ENCODE results near the gene CHD9NB.

Gene CHD9NB

GRCh38 chr16:53058441-53058840 is 5.7 kb upstream of the CHD9NB start:
- H2AFZ ChIP-seq (ENCODE audit: low read length): no peak overlapping the region
- no peak overlapping the region for H2BK15ac ChIP-seq (ENCODE audit: low read length)
- H3K14ac ChIP-seq (ENCODE audit: low read length): no peak overlapping the region
- H3K9ac ChIP-seq (ENCODE audit: low read depth, low read length, poor library complexity): no peak overlapping the region
- H4K8ac ChIP-seq (ENCODE audit: low read depth, low read length): no peak overlapping the region
- H3K36me3 ChIP-seq (replicated peaks in 1 of 2; ENCODE audit: control insufficient read depth in 2 of 2, insufficient read depth in 2 of 2, low read length in 2 of 2): no peaks in the 10 kb centered on the region
- H2BK120ac ChIP-seq (ENCODE audit: low read depth, low read length): no peak overlapping the region
- no peak overlapping the region for H4K91ac ChIP-seq (ENCODE audit: low read depth, low read length, poor library complexity)
- no peak overlapping the region for H3K23ac ChIP-seq (ENCODE audit: low read depth, low read length, poor library complexity)
- H3K9me3 ChIP-seq (replicated peaks in 1 of 2; ENCODE audit: control insufficient read depth in 2 of 2, insufficient read depth in 1 of 2, low read depth in 1 of 2, low read length in 2 of 2): no peaks in the 10 kb centered on the region
- no peak overlapping the region for H3K27ac ChIP-seq (replicated peaks; ENCODE audit: low read length)
- H3K4me3 ChIP-seq (ENCODE audit: low read length in 2 of 2): no peak overlapping the region
- no peaks in the 10 kb centered on the region for H3K27me3 ChIP-seq (ENCODE audit: control insufficient read depth in 3 of 3, insufficient read depth in 3 of 3, low read depth in 1 of 3, low read length in 3 of 3)
- no CpG with 5 or more reads among the region's 5 CpGs for WGBS, 2 donors (ENCODE audit: extremely low coverage in 2 of 2, insufficient read length in 2 of 2, insufficient replicate concordance in 1 of 2)
- H3K4me1 ChIP-seq (ENCODE audit: control insufficient read depth in 2 of 2, insufficient read depth in 1 of 2, low read depth in 1 of 2, low read length in 2 of 2): peaks cover 8 to 10% of the 10 kb centered on the region in 2 donors
- no peak for DNase-seq (ENCODE audit: low spot score)
- H2AK5ac ChIP-seq (ENCODE audit: low read depth, low read length): peak overlapping the region; percentile 26
- H3K4ac ChIP-seq (ENCODE audit: low read length): no peak overlapping the region
- H3K79me1 ChIP-seq (ENCODE audit: low read depth, low read length): no peaks in the 10 kb centered on the region
- no peak overlapping the region for H3K18ac ChIP-seq (ENCODE audit: low read length)
- H2BK12ac ChIP-seq (ENCODE audit: low read length): no peak overlapping the region
- H2BK5ac ChIP-seq (ENCODE audit: low read length): no peak overlapping the region
- H3K4me2 ChIP-seq (ENCODE audit: insufficient read depth, low read length, poor library complexity, severe bottlenecking): no peak overlapping the region

GRCh38 chr16:53057658-53058057 is 5.0 kb upstream of the CHD9NB start:
- Histone ChIP-seq H2BK15ac (ENCODE audit: low read length) (no peak overlapping the region), H2AFZ (ENCODE audit: low read length) (no peak overlapping the region), H3K23ac (ENCODE audit: low read depth, low read length, poor library complexity) (no peak overlapping the region), H3K4me2 (ENCODE audit: insufficient read depth, low read length, poor library complexity, severe bottlenecking) (no peak overlapping the region), H3K9me3 (replicated peaks in 1 of 2; ENCODE audit: control insufficient read depth in 2 of 2, insufficient read depth in 1 of 2, low read depth in 1 of 2, low read length in 2 of 2) (no peaks in the 10 kb centered on the region), H3K4ac (ENCODE audit: low read length) (no peak overlapping the region), H3K14ac (ENCODE audit: low read length) (no peak overlapping the region), H3K9ac (ENCODE audit: low read depth, low read length, poor library complexity) (no peak overlapping the region), H4K8ac (ENCODE audit: low read depth, low read length) (no peak overlapping the region), H3K18ac (ENCODE audit: low read length) (no peak overlapping the region), H3K79me1 (ENCODE audit: low read depth, low read length) (peaks cover 2% of the 10 kb centered on the region), H3K27me3 (ENCODE audit: control insufficient read depth in 3 of 3, insufficient read depth in 3 of 3, low read depth in 1 of 3, low read length in 3 of 3) (no peaks in the 10 kb centered on the region), H3K36me3 (replicated peaks in 1 of 2; ENCODE audit: control insufficient read depth in 2 of 2, insufficient read depth in 2 of 2, low read length in 2 of 2) (no peaks in the 10 kb centered on the region), H2BK120ac (ENCODE audit: low read depth, low read length) (no peak overlapping the region), H4K91ac (ENCODE audit: low read depth, low read length, poor library complexity) (no peak overlapping the region), H3K4me1 (ENCODE audit: control insufficient read depth in 2 of 2, insufficient read depth in 1 of 2, low read depth in 1 of 2, low read length in 2 of 2) (peaks cover 8 to 15% of the 10 kb centered on the region in 2 donors), H3K27ac (replicated peaks; ENCODE audit: low read length) (no peak overlapping the region), H2AK5ac (ENCODE audit: low read depth, low read length) (no peak overlapping the region), H3K4me3 (ENCODE audit: low read length in 2 of 2) (no peak overlapping the region), H2BK5ac (ENCODE audit: low read length) (no peak overlapping the region), H2BK12ac (ENCODE audit: low read length) (no peak overlapping the region)
- WGBS, 2 donors (ENCODE audit: extremely low coverage in 2 of 2, insufficient read length in 2 of 2, insufficient replicate concordance in 1 of 2): no CpG with 5 or more reads among the region's 8 CpGs
- DNase-seq (ENCODE audit: low spot score): no peak

GRCh38 chr16:53056392-53056881 is 3.7 kb upstream of the CHD9NB start:
- H3K4me3 ChIP-seq (ENCODE audit: low read length in 2 of 2): peak overlapping the region in 1 of 2 donors; percentile 84

GRCh38 chr16:53055541-53056391 is 3.1 kb upstream of the CHD9NB start:
- H4K91ac ChIP-seq (ENCODE audit: low read depth, low read length, poor library complexity): no peak overlapping the region
- H3K9ac ChIP-seq (ENCODE audit: low read depth, low read length, poor library complexity): no peak overlapping the region
- peak overlapping the region; percentile 85 for H3K27ac ChIP-seq (replicated peaks; ENCODE audit: low read length)
- no peak overlapping the region for H4K8ac ChIP-seq (ENCODE audit: low read depth, low read length)
- peak overlapping the region; percentile 93 for H2AFZ ChIP-seq (ENCODE audit: low read length)
- peak overlapping the region; percentile 93 for H3K4me2 ChIP-seq (ENCODE audit: insufficient read depth, low read length, poor library complexity, severe bottlenecking)
- peaks cover 8 to 11% of the 10 kb centered on the region in 2 donors for H3K4me1 ChIP-seq (ENCODE audit: control insufficient read depth in 2 of 2, insufficient read depth in 1 of 2, low read depth in 1 of 2, low read length in 2 of 2)
- WGBS, 2 donors (ENCODE audit: extremely low coverage in 2 of 2, insufficient read length in 2 of 2, insufficient replicate concordance in 1 of 2): no CpG with 5 or more reads among the region's 10 CpGs
- no peaks in the 10 kb centered on the region for H3K27me3 ChIP-seq (ENCODE audit: control insufficient read depth in 3 of 3, insufficient read depth in 3 of 3, low read depth in 1 of 3, low read length in 3 of 3)
- no peaks in the 10 kb centered on the region for H3K9me3 ChIP-seq (replicated peaks in 1 of 2; ENCODE audit: control insufficient read depth in 2 of 2, insufficient read depth in 1 of 2, low read depth in 1 of 2, low read length in 2 of 2)
- no peaks in the 10 kb centered on the region for H3K36me3 ChIP-seq (replicated peaks in 1 of 2; ENCODE audit: control insufficient read depth in 2 of 2, insufficient read depth in 2 of 2, low read length in 2 of 2)
- no peak overlapping the region for H3K4ac ChIP-seq (ENCODE audit: low read length)
- peak; percentile 39 for DNase-seq (ENCODE audit: low spot score)
- peak overlapping the region; percentile 41 to 84 for H3K4me3 ChIP-seq (ENCODE audit: low read length in 2 of 2)
- H2BK15ac ChIP-seq (ENCODE audit: low read length): no peak overlapping the region
- H3K79me1 ChIP-seq (ENCODE audit: low read depth, low read length): peaks cover 2% of the 10 kb centered on the region
- H2BK120ac ChIP-seq (ENCODE audit: low read depth, low read length): no peak overlapping the region
- no peak overlapping the region for H2AK5ac ChIP-seq (ENCODE audit: low read depth, low read length)
- no peak overlapping the region for H3K18ac ChIP-seq (ENCODE audit: low read length)
- no peak overlapping the region for H2BK12ac ChIP-seq (ENCODE audit: low read length)
- no peak overlapping the region for H3K23ac ChIP-seq (ENCODE audit: low read depth, low read length, poor library complexity)
- H2BK5ac ChIP-seq (ENCODE audit: low read length): no peak overlapping the region
- H3K14ac ChIP-seq (ENCODE audit: low read length): no peak overlapping the region

More at GRCh38 chr16:53056392-53056881, 3.7 kb upstream of the CHD9NB start:
- no peaks in the 10 kb centered on the region for H3K9me3 ChIP-seq (replicated peaks in 1 of 2; ENCODE audit: control insufficient read depth in 2 of 2, insufficient read depth in 1 of 2, low read depth in 1 of 2, low read length in 2 of 2)
- H4K8ac ChIP-seq (ENCODE audit: low read depth, low read length): no peak overlapping the region
- H3K23ac ChIP-seq (ENCODE audit: low read depth, low read length, poor library complexity): no peak overlapping the region
- H2AFZ ChIP-seq (ENCODE audit: low read length): no peak overlapping the region
- H3K4me1 ChIP-seq (ENCODE audit: control insufficient read depth in 2 of 2, insufficient read depth in 1 of 2, low read depth in 1 of 2, low read length in 2 of 2): peaks cover 8 to 11% of the 10 kb centered on the region in 2 donors
- H3K18ac ChIP-seq (ENCODE audit: low read length): no peak overlapping the region
- no peak overlapping the region for H3K4ac ChIP-seq (ENCODE audit: low read length)
- no peak overlapping the region for H3K9ac ChIP-seq (ENCODE audit: low read depth, low read length, poor library complexity)
- no peak overlapping the region for H2BK5ac ChIP-seq (ENCODE audit: low read length)
- peak overlapping the region; percentile 82 for H2BK12ac ChIP-seq (ENCODE audit: low read length)
- peaks cover 2% of the 10 kb centered on the region for H3K79me1 ChIP-seq (ENCODE audit: low read depth, low read length)
- H3K27ac ChIP-seq (replicated peaks; ENCODE audit: low read length): no peak overlapping the region
- no peak overlapping the region for H2BK120ac ChIP-seq (ENCODE audit: low read depth, low read length)
- no peak overlapping the region for H3K14ac ChIP-seq (ENCODE audit: low read length)
- no peak overlapping the region for H4K91ac ChIP-seq (ENCODE audit: low read depth, low read length, poor library complexity)
- H3K27me3 ChIP-seq (ENCODE audit: control insufficient read depth in 3 of 3, insufficient read depth in 3 of 3, low read depth in 1 of 3, low read length in 3 of 3): no peaks in the 10 kb centered on the region
- no peak overlapping the region for H2BK15ac ChIP-seq (ENCODE audit: low read length)
- no peak overlapping the region for H2AK5ac ChIP-seq (ENCODE audit: low read depth, low read length)
- WGBS, 2 donors (ENCODE audit: extremely low coverage in 2 of 2, insufficient read length in 2 of 2, insufficient replicate concordance in 1 of 2): no CpG with 5 or more reads among the region's 8 CpGs
- H3K4me2 ChIP-seq (ENCODE audit: insufficient read depth, low read length, poor library complexity, severe bottlenecking): no peak overlapping the region
- H3K36me3 ChIP-seq (replicated peaks in 1 of 2; ENCODE audit: control insufficient read depth in 2 of 2, insufficient read depth in 2 of 2, low read length in 2 of 2): no peaks in the 10 kb centered on the region
- DNase-seq (ENCODE audit: low spot score): no peak

Measured in neuronal stem cell (in vitro differentiated cells).